ENCODE results near the gene TMEM132D. TPM values are rescaled to one million over a fixed set of nuclear protein-coding genes. Genes with fewer than 3 reads are reported as not detected.

TMEM132D gene
- total and polyA plus RNA-seq, 2 of the 8 experiments (the other 6 are each of a cell fraction or from before 2014, with no cell fraction given) = 3.5 to 10.1 TPM

GRCh38 chr12:129310346-129310745 is 593.5 kb downstream of the TMEM132D start:
- Histone ChIP-seq H3K36me3 (ENCODE audit: control insufficient read depth in 2 of 4, insufficient read depth in 4 of 4, low read length in 3 of 4) (no peaks in the 10 kb centered on the region), H3K27ac (ENCODE audit: low read depth, low read length) (no peak overlapping the region), H3K4ac (replicated peaks; ENCODE audit: insufficient read length, low read depth, low read length) (no peak overlapping the region), H4K20me1 (replicated peaks in 1 of 2; ENCODE audit: control insufficient read depth in 1 of 2, insufficient read depth in 2 of 2, low read length in 2 of 2) (no peaks in the 10 kb centered on the region), H2BK12ac (ENCODE audit: low read depth, low read length) (no peak overlapping the region), H4K8ac (ENCODE audit: extremely low read depth, insufficient read depth, low read length) (no peak overlapping the region), H2BK120ac (replicated peaks; ENCODE audit: low read depth, low read length) (no peak overlapping the region), H3K23me2 (ENCODE audit: low read depth, low read length) (no peaks in the 10 kb centered on the region), H3K4me1 (replicated peaks in 1 of 4; ENCODE audit: control insufficient read depth in 3 of 4, insufficient read depth in 4 of 4, low read length in 3 of 4) (peaks cover 0 to 4% (median 0%) of the 10 kb centered on the region in 4 experiments; a peak in 1 of 7 replicates), H2BK15ac (ENCODE audit: low read length) (no peak overlapping the region), H2AFZ (ENCODE audit: low read length) (no peak overlapping the region), H3K4me2 (ENCODE audit: insufficient read depth in 1 of 2, low read depth in 2 of 2, low read length in 2 of 2) (no peak overlapping the region), H4K91ac (replicated peaks; ENCODE audit: insufficient read length, low read length) (no peak overlapping the region), H3K23ac (ENCODE audit: insufficient read length) (no peak overlapping the region), H3K79me2 (ENCODE audit: control insufficient read depth in 1 of 2, insufficient read depth in 2 of 2, low read length in 2 of 2) (no peaks in the 10 kb centered on the region), H3K4me3 (ENCODE audit: extremely low read depth in 1 of 4, insufficient read depth in 2 of 4, low read depth in 3 of 4, low read length in 4 of 4) (no peak overlapping the region), H2AK5ac (ENCODE audit: low read depth, low read length) (no peak overlapping the region), H3K79me1 (ENCODE audit: low read depth, low read length) (no peaks in the 10 kb centered on the region), H3K9me3 (ENCODE audit: insufficient read depth in 2 of 2, low read depth in 1 of 2, low read length in 1 of 2) (no peaks in the 10 kb centered on the region), H3K14ac (ENCODE audit: insufficient read length) (no peak overlapping the region), H3K56ac (replicated peaks; ENCODE audit: insufficient read length, low read depth, low read length) (no peak overlapping the region), H4K5ac (ENCODE audit: insufficient read length, low read depth, low read length) (no peak overlapping the region), H3K27me3 (replicated peaks in 1 of 4; ENCODE audit: control insufficient read depth in 3 of 4, extremely low read depth in 1 of 4, insufficient read depth in 3 of 4, low read length in 3 of 4) (no peaks in the 10 kb centered on the region), H3K9ac (replicated peaks in 1 of 4; ENCODE audit: extremely low read depth in 1 of 4, low read depth in 3 of 4, low read length in 3 of 4) (no peak overlapping the region), H2BK20ac (ENCODE audit: low read length) (no peak overlapping the region), H3K18ac (ENCODE audit: extremely low read depth, low read length) (no peak overlapping the region), H2BK5ac (ENCODE audit: low read depth, low read length) (no peak overlapping the region)
- TF ChIP-seq CHD2 (IDR thresholded peaks at IDR 0.05; ENCODE audit: low read length) (no peak), CEBPB (IDR thresholded peaks at IDR 0.05; ENCODE audit: low read depth, low read length) (peak; percentile 61; the same call in 1 of the 2 replicates), KDM1A (IDR thresholded peaks at IDR 0.05; ENCODE audit: borderline replicate concordance, low read length) (no peak)
- ChIA-PET CTCF (ENCODE audit: partially characterized antibody) (no interaction called here), POLR2A (ENCODE audit: partially characterized antibody) (no interaction called here)
- 100% methylated on average over 2 of the region's 2 CpGs; no CpG with 5 or more reads in 1 of the 2 experiments for WGBS, 2 experiments (ENCODE audit: extremely low coverage in 1 of 2, insufficient coverage in 1 of 2, insufficient read length in 1 of 2, insufficient replicate concordance in 2 of 2, low coverage in 1 of 2, low lambda C conversion rate in 2 of 2, missing lambda C conversion rate in 1 of 2)
- DNase-seq (ENCODE audit: low read depth in 1 of 2, low spot score in 2 of 2) (no peak), FAIRE-seq (no peak)

Data from H1 (cell line).